GM19328 (cell line): ENCODE measurements around the gene CDKN1B.

ENCODE experiments used
- ATAC-seq: cut with Tn5 transposase; IDR thresholded peaks from one replicate; pipeline ENCODE4 v1.9.1; 2021; ENCODE audit warnings: mild to moderate bottlenecking, moderate library complexity; ENCODE audit not compliant: unreplicated experiment

The CDKN1B gene

GRCh38 chr12:12700254-12700653 is 16.9 kb upstream of the CDKN1B start:
- no peak for ATAC-seq

GRCh38 chr12:12701457-12701856 is 15.7 kb upstream of the CDKN1B start:
- ATAC-seq: no peak

- ATAC-seq: no peak
These were observed 12.5 kb upstream of the CDKN1B start for GRCh38 chr12:12704593-12705230.

- ATAC-seq: no peak
These were observed 11.2 kb upstream of the CDKN1B start for GRCh38 chr12:12705838-12706520.

- ATAC-seq: no peak
These were observed 3.3 kb upstream of the CDKN1B start for GRCh38 chr12:12713932-12714275.

- no peak for ATAC-seq
These were observed 2.7 kb upstream of the CDKN1B start for GRCh38 chr12:12714276-12715021.

- no peak for ATAC-seq
These were observed 2.1 kb upstream of the CDKN1B start for GRCh38 chr12:12715128-12715458.

GRCh38 chr12:12715459-12716150 is 1.6 kb upstream of the CDKN1B start:
- no peak for ATAC-seq

- ATAC-seq: no peak
These were observed 896 bp upstream of the CDKN1B start for GRCh38 chr12:12716151-12716792.

- no peak for ATAC-seq
These were observed 615 bp downstream of the CDKN1B start for GRCh38 chr12:12717586-12718380.

GRCh38 chr12:12718381-12718759 is 1.2 kb downstream of the CDKN1B start:
- ATAC-seq: no peak

GRCh38 chr12:12718853-12719252 is 1.7 kb downstream of the CDKN1B start:
- ATAC-seq: no peak

GRCh38 chr12:12719496-12719895 is 2.3 kb downstream of the CDKN1B start:
- ATAC-seq: no peak

- no peak for ATAC-seq
These were observed 2.9 kb downstream of the CDKN1B start for GRCh38 chr12:12720052-12720451.

- no peak for ATAC-seq
These were observed 3.5 kb downstream of the CDKN1B start for GRCh38 chr12:12720672-12721161.

GRCh38 chr12:12721176-12721751 is 4.1 kb downstream of the CDKN1B start:
- no peak for ATAC-seq

GRCh38 chr12:12721814-12722434 is 4.8 kb downstream of the CDKN1B start:
- no peak for ATAC-seq

GRCh38 chr12:12722435-12723148 is 5.4 kb downstream of the CDKN1B start:
- no peak for ATAC-seq

GRCh38 chr12:12723149-12723680 is 6.0 kb downstream of the CDKN1B start:
- ATAC-seq: no peak
